Esophagus muscularis mucosa (tissue), 4 donors: ENCODE data around the gene ZNF516. TPM values are rescaled to one million over a fixed set of nuclear protein-coding genes. Genes with fewer than 3 reads are reported as not detected.

Experiments used
- DNase-seq: peaks from one replicate; pipeline ENCODE4 v3.0.0-alpha.2; 2017; ENCODE audit errors: extremely low spot score
- H3K27ac ChIP-seq, 4 donors: fragments of 200-600 bp; sonication (generic); replicated peaks in 1 of 4; 1 replicate in 3 of 4; 2 replicates in 1 of 4; pipeline ENCODE4 v1.5.1; 2016 to 2019; ENCODE audit warnings: mild to moderate bottlenecking in 1 of 4
- H3K27me3 ChIP-seq, 4 donors: fragments of 200-600 bp; sonication (generic); one replicate each; pipeline versions ENCODE4 v1.5.1 to v1.6.0; 2016 to 2019
- H3K36me3 ChIP-seq, 4 donors: fragments of 200-600 bp; sonication (generic); one replicate each; pipeline ENCODE4 v1.5.1; 2016 to 2019
- H3K4me1 ChIP-seq, 4 donors: fragments of 200-600 bp; sonication (generic); one replicate each; pipeline ENCODE4 v1.5.1; 2016 to 2019
- H3K4me3 ChIP-seq, 4 donors: fragments of 200-600 bp; sonication (generic); 1 replicate in 2 of 4; 2 replicates in 2 of 4; pipeline ENCODE4 v1.5.1; 2016 to 2019; ENCODE audit warnings: mild to moderate bottlenecking in 4 of 4, moderate library complexity in 1 of 4
- H3K9me3 ChIP-seq, 4 donors: fragments of 200-600 bp; sonication (generic); 1 replicate in 3 of 4; 2 replicates in 1 of 4; pipeline ENCODE4 v1.5.1; 2016 to 2019
- EP300 ChIP-seq: sonication (generic); formaldehyde crosslinking; IDR thresholded peaks from one replicate; pipeline ENCODE4 v1.6.1; 2017; ENCODE audit warnings: antibody characterized with exemption
- POLR2A ChIP-seq: fragments of 450-650 bp; IDR thresholded peaks from one replicate; pipeline ENCODE4 v1.6.1; 2017; ENCODE audit warnings: antibody characterized with exemption, moderate library complexity, mild to moderate bottlenecking, low read depth
- POLR2AphosphoS5 ChIP-seq, 2 donors: sonication (generic); formaldehyde crosslinking; IDR thresholded peaks; one replicate each; pipeline ENCODE4 v1.6.1; 2017; ENCODE audit warnings: antibody characterized with exemption in 2 of 2
- WGBS: methylation state at CpG from one replicate; pipeline ENCODE4 v1.1.5; 2018; 5-methylcytosine and 5-hydroxymethylcytosine counted together
- intact Hi-C: fragments of 100-400 bp; cut with DNase I; formaldehyde crosslinking; loops from one replicate; pipeline ENCODE4 v1.15.1; 2023
- total RNA-seq, 4 donors: library from RNA; depleted of rRNA; stranded (reverse); fragments of >200 nt; gene quantifications; one replicate each; pipeline versions ENCODE4 v1.1.0 to v1.2.1, GENCODE V29; 2016
- TF ChIP-seq, protein P1 (sequence below), 3 experiments: fragments of 200-600 bp in 2 of 3; fragments of 450-650 bp in 1 of 3; sonication (generic) in 2 of 3; IDR thresholded peaks; one replicate each; pipeline ENCODE4 v1.5.1; 2017 to 2019; ENCODE audit warnings: antibody characterized with exemption in 3 of 3, mild to moderate bottlenecking in 2 of 3, moderate library complexity in 1 of 3

ZNF516 gene
- total RNA-seq, 4 donors from 2014 or later: 28.5 to 44.9 (median 35.8) TPM

DNA sequence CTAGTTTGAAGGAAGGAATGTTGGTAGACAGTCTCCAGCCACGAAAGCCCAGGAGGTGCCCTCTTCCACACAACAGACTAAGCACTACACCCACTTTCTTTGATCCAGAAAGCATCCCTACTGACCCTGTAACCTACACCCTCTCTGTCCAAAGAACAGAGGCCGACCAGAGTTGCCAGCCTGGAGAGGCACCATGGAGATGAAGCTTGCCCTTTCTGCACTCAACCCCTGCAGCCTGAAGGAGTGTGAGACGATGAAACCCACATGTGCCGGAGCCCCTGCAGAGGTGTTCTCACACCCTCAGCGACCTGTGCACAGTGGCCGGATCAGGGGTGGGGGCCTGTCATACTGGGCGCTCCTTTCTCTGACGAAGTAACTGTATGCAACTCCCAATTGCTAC, 136.3 kb downstream of the ZNF516 start:
- Histone ChIP-seq H3K9me3 (no peaks in the 10 kb centered on the region), H3K27me3 (no peaks in the 10 kb centered on the region), H3K4me3 (no peak overlapping the region), H3K27ac (no peak overlapping the region), H3K4me1 (peaks cover 3 to 13% (median 13%) of the 10 kb centered on the region in 4 donors), H3K36me3 (peaks cover 6 to 75% (median 45%) of the 10 kb centered on the region in 4 donors)
- TF ChIP-seq POLR2A (no peak), POLR2AphosphoS5 (IDR thresholded peaks at IDR 0.05) (no peak), EP300 (no peak)
- TF ChIP-seq, protein P1, sequence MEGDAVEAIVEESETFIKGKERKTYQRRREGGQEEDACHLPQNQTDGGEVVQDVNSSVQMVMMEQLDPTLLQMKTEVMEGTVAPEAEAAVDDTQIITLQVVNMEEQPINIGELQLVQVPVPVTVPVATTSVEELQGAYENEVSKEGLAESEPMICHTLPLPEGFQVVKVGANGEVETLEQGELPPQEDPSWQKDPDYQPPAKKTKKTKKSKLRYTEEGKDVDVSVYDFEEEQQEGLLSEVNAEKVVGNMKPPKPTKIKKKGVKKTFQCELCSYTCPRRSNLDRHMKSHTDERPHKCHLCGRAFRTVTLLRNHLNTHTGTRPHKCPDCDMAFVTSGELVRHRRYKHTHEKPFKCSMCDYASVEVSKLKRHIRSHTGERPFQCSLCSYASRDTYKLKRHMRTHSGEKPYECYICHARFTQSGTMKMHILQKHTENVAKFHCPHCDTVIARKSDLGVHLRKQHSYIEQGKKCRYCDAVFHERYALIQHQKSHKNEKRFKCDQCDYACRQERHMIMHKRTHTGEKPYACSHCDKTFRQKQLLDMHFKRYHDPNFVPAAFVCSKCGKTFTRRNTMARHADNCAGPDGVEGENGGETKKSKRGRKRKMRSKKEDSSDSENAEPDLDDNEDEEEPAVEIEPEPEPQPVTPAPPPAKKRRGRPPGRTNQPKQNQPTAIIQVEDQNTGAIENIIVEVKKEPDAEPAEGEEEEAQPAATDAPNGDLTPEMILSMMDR (IDR thresholded peaks at IDR 0.05): no peak
- DNase-seq: no peak
- 87% methylated on average over 8 of the region's 8 CpGs for WGBS
- intact Hi-C loops: no loop called here

DNA sequence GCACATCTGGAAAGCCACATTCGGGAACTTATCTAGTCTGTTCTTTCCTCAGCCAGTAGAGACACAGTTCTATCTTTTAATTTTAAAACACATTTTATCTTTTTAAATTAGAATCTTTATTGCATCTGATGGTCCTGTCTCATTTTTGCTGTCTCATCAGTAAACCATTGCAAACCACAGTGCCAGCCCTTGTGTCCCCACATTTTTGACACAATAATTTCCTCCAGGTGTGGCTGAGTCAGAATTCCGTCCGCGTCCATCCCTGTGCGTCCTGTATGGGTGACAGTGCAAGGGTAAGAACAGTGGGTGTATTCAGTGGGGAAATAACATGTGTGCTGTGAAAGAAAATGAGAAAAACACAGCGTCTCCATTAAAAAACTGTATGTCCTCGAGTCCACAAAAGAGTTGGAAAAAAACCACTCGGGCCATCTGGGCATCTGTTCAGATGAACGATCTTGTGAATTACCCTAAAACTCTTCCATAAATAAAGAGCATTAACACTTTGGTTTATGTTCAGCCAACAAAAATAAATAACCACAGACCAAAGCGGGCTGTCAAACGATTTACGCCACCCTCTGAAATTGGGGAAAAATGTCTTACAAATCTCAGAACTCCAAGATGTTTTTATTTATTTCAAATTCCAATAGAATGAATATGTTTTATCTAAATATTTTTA, 137.3 kb downstream of the ZNF516 start:
- DNase-seq: no peak
- no peaks in the 10 kb centered on the region for H3K27me3 ChIP-seq
- no peak overlapping the region for H3K27ac ChIP-seq
- intact Hi-C loops: no loop called here
- 66% methylated on average over 12 of the region's 12 CpGs for WGBS
- H3K4me3 ChIP-seq: no peak overlapping the region
- TF ChIP-seq, protein P1 (IDR thresholded peaks at IDR 0.05): no peak
- TF ChIP-seq EP300 (no peak), POLR2AphosphoS5 (IDR thresholded peaks at IDR 0.05) (no peak), POLR2A (no peak)
- H3K9me3 ChIP-seq: no peaks in the 10 kb centered on the region
- peaks cover 6 to 65% (median 45%) of the 10 kb centered on the region in 4 donors for H3K36me3 ChIP-seq
- peaks cover 3 to 16% (median 14%) of the 10 kb centered on the region in 4 donors for H3K4me1 ChIP-seq

DNA sequence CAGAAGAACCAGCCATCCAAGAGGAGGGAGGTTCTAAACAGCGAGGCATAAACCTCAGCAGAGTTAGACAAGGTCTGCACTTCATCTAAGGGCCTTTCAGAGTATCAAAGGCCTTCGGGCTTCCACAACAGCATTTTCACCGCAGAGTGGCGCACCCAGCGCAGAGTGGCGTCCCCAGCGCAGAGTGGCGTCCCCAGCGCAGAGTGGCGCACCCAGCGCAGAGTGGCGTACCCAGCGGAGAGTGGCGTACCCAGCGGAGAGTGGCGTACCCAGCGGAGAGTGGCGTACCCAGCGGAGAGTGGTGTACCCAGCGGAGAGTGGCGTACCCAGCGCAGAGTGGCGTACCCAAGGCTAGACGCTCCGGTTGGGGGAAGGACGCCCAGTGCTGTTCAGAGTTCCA, 137.9 kb downstream of the ZNF516 start:
- no peak for DNase-seq
- no peak for TF ChIP-seq POLR2A
- TF ChIP-seq, protein P1 (IDR thresholded peaks at IDR 0.05): no peak
- TF ChIP-seq POLR2AphosphoS5 (IDR thresholded peaks at IDR 0.05): no peak
- TF ChIP-seq EP300: no peak
- 92% methylated on average over 26 of the region's 26 CpGs for WGBS
- Histone ChIP-seq H3K27me3 (no peaks in the 10 kb centered on the region), H3K36me3 (peaks cover 6 to 59% (median 41%) of the 10 kb centered on the region in 4 donors), H3K9me3 (no peaks in the 10 kb centered on the region), H3K4me3 (no peak overlapping the region), H3K4me1 (peaks cover 3 to 21% (median 19%) of the 10 kb centered on the region in 4 donors), H3K27ac (no peak overlapping the region)
- intact Hi-C loops: no loop called here

DNA sequence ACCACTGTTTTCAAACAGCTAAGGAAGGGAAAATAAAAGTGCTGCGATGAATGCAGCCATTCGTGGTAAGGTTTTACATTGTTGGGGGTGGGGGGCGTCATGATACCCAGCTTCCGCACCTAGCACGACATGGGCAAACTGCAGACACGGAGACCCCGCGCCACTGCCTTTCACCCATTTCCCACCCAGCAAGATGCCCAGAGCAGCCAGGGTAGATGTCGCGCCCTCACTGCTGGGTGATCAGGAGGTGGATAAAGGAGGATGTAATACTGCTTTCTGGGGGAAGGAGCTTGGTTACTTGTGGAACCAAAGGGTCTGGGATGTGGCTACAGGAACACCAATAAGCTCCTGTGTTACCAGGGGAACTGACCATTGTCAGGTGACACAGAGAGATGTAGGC, 138.4 kb downstream of the ZNF516 start:
- H3K4me3 ChIP-seq: no peak overlapping the region
- H3K9me3 ChIP-seq: no peaks in the 10 kb centered on the region
- peaks cover 3 to 26% (median 23%) of the 10 kb centered on the region in 4 donors for H3K4me1 ChIP-seq
- H3K36me3 ChIP-seq: peaks cover 6 to 54% (median 36%) of the 10 kb centered on the region in 4 donors
- WGBS: 99% methylated on average over 10 of the region's 10 CpGs
- peak; percentile 53 for DNase-seq
- TF ChIP-seq EP300 (no peak), POLR2AphosphoS5 (IDR thresholded peaks at IDR 0.05) (no peak)
- TF ChIP-seq, protein P1 (IDR thresholded peaks at IDR 0.05): no peak
- H3K27me3 ChIP-seq: no peaks in the 10 kb centered on the region
- no peak overlapping the region for H3K27ac ChIP-seq
- intact Hi-C loops: no loop called here

DNA sequence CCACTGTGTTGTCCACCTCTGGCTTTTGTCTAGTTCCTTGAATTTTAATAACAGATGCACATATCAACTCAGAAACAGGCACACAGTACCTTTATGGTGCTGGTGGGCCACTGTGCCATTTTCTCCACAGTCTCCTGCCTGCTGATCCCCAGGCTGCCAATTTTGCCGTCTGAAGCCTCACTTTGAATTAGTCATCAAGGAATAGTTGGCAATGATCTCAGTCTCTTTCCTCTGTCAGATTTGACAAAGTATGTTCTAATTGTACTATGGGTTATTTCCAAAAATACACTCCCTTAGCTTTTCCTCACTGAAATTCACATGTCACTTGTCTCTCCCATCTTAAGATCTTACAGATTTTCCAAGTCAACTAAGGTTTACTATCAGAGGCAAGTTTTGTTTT, 140.7 kb downstream of the ZNF516 start:
- TF ChIP-seq, protein P1 (IDR thresholded peaks at IDR 0.05): no peak
- TF ChIP-seq POLR2AphosphoS5 (IDR thresholded peaks at IDR 0.05): peak; percentile 19 to 46
- Histone ChIP-seq H3K27ac (peak overlapping the region in 1 of 4 donors; percentile 9), H3K9me3 (no peaks in the 10 kb centered on the region), H3K36me3 (peaks cover 0 to 36% (median 21%) of the 10 kb centered on the region in 4 donors), H3K4me1 (peaks cover 3 to 33% (median 28%) of the 10 kb centered on the region in 4 donors), H3K4me3 (no peak overlapping the region), H3K27me3 (no peaks in the 10 kb centered on the region)
- intact Hi-C loops: no loop called here
- DNase-seq: peak; percentile 75
- 25% methylated on average over 1 of the region's 1 CpG for WGBS
